OCI-LY1 (cell line): ENCODE measurements around the gene ATG9A.

Source experiments
- CTCF ChIP-seq: fragments of 200-600 bp; sonication (generic), shearing (Covaris generic); IDR thresholded peaks from 2 replicates; pipeline ENCODE4 v1.5.1; 2017; ENCODE audit warnings: mild to moderate bottlenecking, antibody characterized with exemption, low read length, moderate library complexity, mixed read lengths
- EZH2 ChIP-seq: fragments of 200-600 bp; sonication (generic), shearing (Covaris generic); IDR thresholded peaks from 2 replicates; pipeline ENCODE4 v1.8.0; 2017; ENCODE audit warnings: borderline replicate concordance, mixed run types, mild to moderate bottlenecking, antibody characterized with exemption, low read length, moderate library complexity, mixed read lengths

- TF ChIP-seq CTCF, result no peak
- no peak for TF ChIP-seq EZH2
Observed at GRCh38 chr2:219183151-219183772, 46.2 kb downstream of the ATG9A start.
